Natural killer cell treated with Interleukin-12 subunit alpha and Interleukin-12 subunit beta and Interleukin-15 and Interleukin-18, amount 100 ng/mL, for 72 hours (primary cell): ENCODE measurements around the gene RASGRP4. TPM values are rescaled to one million over a fixed set of nuclear protein-coding genes. Genes with fewer than 3 reads are reported as not detected.
"Not testable (repeated sequence)": the region's sequence is repeated elsewhere in the genome, so short reads cannot be mapped to it uniquely, and the experiment has no call there.

Source experiments
- ATAC-seq, 2 donors: fragments of 150-1000 bp; cut with Tn5 transposase in 1 of 2; sonication (Bioruptor Pico), chemical (Tn5 transposase) in 1 of 2; 2 replicates each; pipeline ENCODE4 v1.10.0; 2021
- DNase-seq: peaks from one replicate; pipeline ENCODE4 v3.0.0; 2022; ENCODE audit warnings: low spot score
- H3K27ac Mint-ChIP-seq, 2 donors: 1 replicate in 1 of 2; 2 replicates in 1 of 2; pipeline ENCODE4 v1.8.0; 2022; ENCODE audit warnings: mixed read lengths in 2 of 2, mild to moderate bottlenecking in 1 of 2, moderate library complexity in 1 of 2
- H3K27me3 Mint-ChIP-seq, 2 donors: 1 replicate in 1 of 2; 2 replicates in 1 of 2; pipeline ENCODE4 v1.8.0; 2022; ENCODE audit warnings: mixed read lengths in 2 of 2
- H3K36me3 Mint-ChIP-seq: one replicate; pipeline ENCODE4 v1.8.0; 2022; ENCODE audit warnings: mixed read lengths
- H3K4me1 Mint-ChIP-seq, 2 donors: 1 replicate in 1 of 2; 2 replicates in 1 of 2; pipeline ENCODE4 v1.8.0; 2022; ENCODE audit warnings: low read depth in 2 of 2, mixed read lengths in 2 of 2, mild to moderate bottlenecking in 1 of 2
- H3K4me3 Mint-ChIP-seq: one replicate; pipeline ENCODE4 v1.8.0; 2022; ENCODE audit warnings: mixed read lengths
- H3K9me3 Mint-ChIP-seq: 2 replicates; pipeline ENCODE4 v1.8.0; 2022; ENCODE audit warnings: mixed read lengths
- total RNA-seq, 2 donors: library from RNA; stranded (reverse); gene quantifications; one replicate each; pipeline ENCODE4 v1.2.3, GENCODE V29; 2022

RASGRP4 gene
- total RNA-seq, 2 donors from 2014 or later = 1.9 TPM; not detected in 1

GRCh38 chr19:38375748-38376147 lies 50.3 kb downstream of the RASGRP4 start:
- Mint-ChIP-seq H3K9me3 (no peaks in the 10 kb centered on the region), H3K27ac (peak overlapping the region; percentile 95 to 98), H3K27me3 (peaks cover 0 to under 1% of the 10 kb centered on the region in 2 donors), H3K4me3 (peak overlapping the region; percentile 99), H3K36me3 (peaks cover 9% of the 10 kb centered on the region), H3K4me1 (peaks cover 30 to 34% of the 10 kb centered on the region in 2 donors)
- ATAC-seq = no peak
- DNase-seq = no peak

- H3K36me3 Mint-ChIP-seq = peaks cover 9% of the 10 kb centered on the region
- no peak for ATAC-seq
- peak overlapping the region; percentile 95 to 98 for H3K27ac Mint-ChIP-seq
- H3K9me3 Mint-ChIP-seq = no peaks in the 10 kb centered on the region
- H3K4me1 Mint-ChIP-seq = peaks cover 30 to 34% of the 10 kb centered on the region in 2 donors
- peak overlapping the region; percentile 99 for H3K4me3 Mint-ChIP-seq
- no peak for DNase-seq
- H3K27me3 Mint-ChIP-seq = peaks cover 4 to 7% of the 10 kb centered on the region in 2 donors
Measured at GRCh38 chr19:38375098-38375493, 50.9 kb downstream of the RASGRP4 start.

GRCh38 chr19:38374332-38375097 lies 51.5 kb downstream of the RASGRP4 start, which contains the start of gene PSMD8:
TSS of gene PSMD8 (plus strand) at chr19:38374571. CDS start at chr19:38374602, 31 bp downstream.
- H3K27ac Mint-ChIP-seq = peak within 1 kb of the TSS; percentile 95 to 98
- H3K4me1 Mint-ChIP-seq = peaks cover 30 to 33% of the 10 kb centered on the region in 2 donors
- H3K27me3 Mint-ChIP-seq = peaks cover 4 to 7% of the 10 kb centered on the region in 2 donors
- H3K9me3 Mint-ChIP-seq = no peaks in the 10 kb centered on the region
- H3K4me3 Mint-ChIP-seq = peak within 1 kb of the TSS; percentile 99
- DNase-seq (peak; percentile 99), ATAC-seq (peak; percentile 99)
- peaks cover 9% of the 10 kb centered on the region for H3K36me3 Mint-ChIP-seq

DNA sequence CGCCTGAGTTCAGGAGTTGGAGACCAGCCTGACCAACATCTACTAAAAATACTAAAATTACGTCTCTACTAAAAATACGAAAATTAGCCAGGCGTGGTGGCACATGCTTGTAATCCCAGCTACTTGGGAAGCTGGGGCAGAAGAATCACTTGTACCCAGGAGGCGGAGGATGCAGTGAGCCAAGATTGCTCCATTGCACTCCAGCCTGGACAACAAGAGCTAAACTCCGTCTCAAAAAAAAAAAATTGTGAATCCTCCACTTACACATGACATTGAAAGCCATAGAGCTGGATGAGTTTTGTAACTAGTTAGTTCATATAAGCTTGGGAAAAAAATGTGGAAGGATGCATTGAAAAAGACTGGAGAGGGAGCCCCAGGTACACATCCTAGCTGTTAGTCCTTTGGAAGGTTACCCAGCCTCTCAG lies 52.1 kb downstream of the RASGRP4 start:
- Mint-ChIP-seq H3K9me3 (no peaks in the 10 kb centered on the region), H3K27ac (peak overlapping the region; percentile 95 to 98), H3K4me1 (peaks cover 27 to 30% of the 10 kb centered on the region in 2 donors), H3K27me3 (peaks cover 4 to 7% of the 10 kb centered on the region in 2 donors), H3K36me3 (peaks cover 9% of the 10 kb centered on the region), H3K4me3 (peak overlapping the region; percentile 99)
- DNase-seq (no peak), ATAC-seq (no peak)

DNA sequence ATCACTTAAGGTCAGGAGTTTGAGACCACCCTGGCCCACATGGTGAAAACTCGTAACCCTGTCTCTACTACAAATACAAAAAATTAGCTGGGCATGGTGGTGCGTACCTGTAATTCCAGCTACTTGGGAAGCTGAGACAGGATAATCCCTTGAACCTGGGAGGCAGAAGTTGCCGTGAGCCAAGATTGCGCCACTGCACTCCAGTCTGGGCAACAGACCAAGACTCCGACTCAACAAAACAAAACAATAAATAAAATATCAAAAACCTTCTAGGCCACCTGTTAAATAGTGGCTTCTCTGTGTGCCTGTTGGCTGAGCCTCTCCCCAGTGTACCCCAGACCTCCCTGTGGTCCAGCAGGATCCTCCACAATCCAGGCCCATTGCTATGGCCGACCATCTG lies 54.9 kb downstream of the RASGRP4 start:
- Mint-ChIP-seq H3K9me3 (no peaks in the 10 kb centered on the region), H3K4me3 (no peak overlapping the region), H3K27ac (no peak overlapping the region), H3K4me1 (peaks cover 18 to 21% of the 10 kb centered on the region in 2 donors), H3K27me3 (peaks cover 7% of the 10 kb centered on the region in 2 donors), H3K36me3 (peaks cover 9% of the 10 kb centered on the region)
- DNase-seq (no peak), ATAC-seq (no peak)

- Mint-ChIP-seq H3K4me3 (no peak overlapping the region), H3K36me3 (peaks cover 8% of the 10 kb centered on the region), H3K9me3 (no peaks in the 10 kb centered on the region), H3K4me1 (peaks cover 10 to 13% of the 10 kb centered on the region in 2 donors), H3K27me3 (peaks cover 7 to 9% of the 10 kb centered on the region in 2 donors), H3K27ac (no peak overlapping the region)
- ATAC-seq (no peak), DNase-seq (no peak)
Measured at GRCh38 chr19:38370299-38370698, 55.7 kb downstream of the RASGRP4 start.

DNA sequence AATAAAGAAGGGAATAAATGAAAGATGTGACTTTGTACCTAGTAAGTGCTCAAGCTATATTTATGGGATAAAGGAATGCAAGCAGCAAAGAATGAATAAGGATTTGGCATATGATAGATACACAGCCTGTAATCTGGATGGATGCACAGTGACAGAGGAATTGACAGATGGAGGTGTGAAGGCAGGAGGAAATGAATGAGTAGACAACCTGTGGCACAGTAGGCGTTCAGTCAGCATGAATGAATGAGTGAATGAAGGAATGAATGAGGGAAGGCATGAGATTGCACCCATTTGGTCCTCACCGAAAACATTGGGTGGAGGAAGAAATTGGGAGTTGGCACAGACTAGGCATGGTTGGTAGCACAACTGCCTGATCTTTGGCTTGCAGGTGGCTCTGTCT lies 56.4 kb downstream of the RASGRP4 start:
- Mint-ChIP-seq H3K4me3 (no peak overlapping the region), H3K36me3 (peaks cover under 1% of the 10 kb centered on the region), H3K4me1 (peaks cover 3 to 6% of the 10 kb centered on the region in 2 donors), H3K27ac (no peak overlapping the region), H3K9me3 (no peaks in the 10 kb centered on the region), H3K27me3 (peaks cover 7 to 9% of the 10 kb centered on the region in 2 donors)
- no peak for ATAC-seq
- no peak for DNase-seq

DNA sequence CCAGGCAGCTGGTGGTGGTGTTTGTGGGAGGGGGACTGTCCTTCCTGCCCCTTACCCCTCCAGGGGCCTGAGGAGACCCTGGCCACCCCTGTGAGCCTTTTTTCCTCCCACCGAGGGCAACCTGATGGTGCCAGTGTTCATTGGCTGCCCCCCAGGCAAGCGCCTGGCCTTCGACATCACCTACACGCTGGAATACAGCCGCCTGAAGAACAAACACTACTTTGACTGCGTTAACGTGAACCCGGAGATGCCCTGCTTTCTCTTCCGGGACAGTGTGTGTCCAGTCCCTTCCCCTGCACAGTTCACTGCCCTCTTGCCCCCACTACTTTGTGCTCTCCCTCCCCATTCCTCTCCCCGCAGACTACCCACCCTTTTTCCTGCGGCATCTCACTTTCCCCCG lies 59.0 kb downstream of the RASGRP4 start:
- Mint-ChIP-seq H3K4me3 (no peak overlapping the region), H3K4me1 (peaks cover 0 to 2% of the 10 kb centered on the region in 2 donors), H3K36me3 (no peaks in the 10 kb centered on the region), H3K9me3 (no peaks in the 10 kb centered on the region), H3K27ac (no peak overlapping the region), H3K27me3 (peaks cover 7 to 9% of the 10 kb centered on the region in 2 donors)
- no peak for DNase-seq
- no peak for ATAC-seq

DNA sequence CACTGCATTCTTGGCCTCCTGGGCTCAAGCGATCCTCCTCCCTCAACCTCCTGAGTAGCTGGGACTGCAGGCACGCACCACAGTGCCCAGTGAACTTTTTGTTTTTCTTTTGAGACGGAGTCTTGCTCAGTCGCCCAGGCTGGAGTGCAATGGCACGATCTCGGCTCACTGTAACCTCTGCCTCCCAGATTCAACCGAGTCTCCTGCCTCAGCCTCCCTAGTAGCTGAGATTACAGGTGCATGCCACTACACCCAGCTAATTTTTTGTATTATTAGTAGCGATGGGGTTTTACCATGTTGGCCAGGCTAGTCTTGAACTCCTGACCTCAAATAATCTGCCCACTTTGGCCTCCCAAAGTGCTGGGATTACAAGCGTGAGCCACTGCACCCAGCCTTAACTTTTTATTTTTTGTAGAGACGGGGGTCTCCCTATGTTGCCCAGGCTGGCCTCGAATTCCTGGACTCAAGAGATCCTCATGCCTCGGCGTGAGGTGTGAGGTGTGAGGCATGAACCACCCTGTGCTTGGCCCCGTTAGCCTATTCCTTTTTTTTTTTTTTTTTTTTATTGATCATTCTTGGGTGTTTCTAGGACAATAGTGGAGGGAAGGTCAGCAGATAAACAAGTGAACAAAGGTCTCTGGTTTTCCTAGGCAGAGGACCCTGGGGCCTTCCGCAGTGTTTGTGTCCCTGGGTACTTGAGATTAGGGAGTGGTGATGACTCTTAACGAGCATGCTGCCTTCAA lies 62.9 kb downstream of the RASGRP4 start:
- DNase-seq, ATAC-seq, H3K27ac Mint-ChIP-seq, H3K9me3 Mint-ChIP-seq, H3K36me3 Mint-ChIP-seq: not testable (repeated sequence)
- Mint-ChIP-seq H3K4me3 (peak overlapping the region; percentile 38), H3K27me3 (peaks cover 9 to 20% of the 10 kb centered on the region in 2 donors), H3K4me1 (peaks cover 6 to 11% of the 10 kb centered on the region in 2 donors)

DNA sequence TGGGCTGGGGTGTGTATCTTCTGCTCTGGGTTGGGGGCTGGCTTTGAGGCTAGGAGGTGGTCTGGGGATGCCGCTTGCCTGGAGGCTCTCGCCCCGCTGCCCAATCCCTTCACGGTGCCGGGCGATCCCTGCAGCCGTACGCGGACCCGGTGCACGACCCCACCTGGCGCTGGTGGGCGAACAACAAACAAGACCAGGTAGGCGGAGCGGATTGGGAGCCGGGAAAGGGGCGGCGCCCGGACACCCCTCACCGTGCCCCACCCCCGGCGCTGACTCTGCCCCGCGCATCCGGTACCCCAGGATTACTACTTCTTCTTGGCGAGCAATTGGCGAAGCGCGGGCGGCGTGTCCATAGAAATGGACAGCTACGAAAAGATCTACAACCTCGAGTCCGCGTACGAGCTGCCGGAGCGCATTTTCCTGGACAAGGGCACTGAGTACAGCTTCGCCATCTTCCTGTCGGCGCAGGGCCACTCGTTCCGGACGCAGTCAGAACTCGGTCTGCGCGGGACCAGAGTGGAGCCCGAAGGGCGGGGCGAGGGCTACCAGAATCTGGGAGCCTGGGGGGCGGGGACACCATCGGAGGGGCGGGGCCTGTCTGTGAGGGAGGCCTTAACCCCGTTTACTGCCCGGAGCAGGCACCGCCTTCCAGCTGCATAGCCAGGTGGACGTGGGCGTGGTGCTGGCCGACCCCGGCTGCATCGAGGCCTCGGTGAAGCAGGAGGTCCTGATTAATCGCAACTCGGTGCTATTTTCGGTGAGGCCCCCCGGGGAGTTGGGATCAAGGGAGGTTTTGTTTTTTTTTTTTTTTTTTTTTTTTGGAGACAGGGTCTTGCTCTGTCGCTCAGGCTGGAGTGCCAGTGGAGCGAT lies 63.7 kb downstream of the RASGRP4 start:
- Mint-ChIP-seq H3K27me3 (peaks cover 9 to 20% of the 10 kb centered on the region in 2 donors), H3K27ac (no peak overlapping the region), H3K9me3 (no peaks in the 10 kb centered on the region), H3K4me3 (peak overlapping the region; percentile 83), H3K36me3 (no peaks in the 10 kb centered on the region), H3K4me1 (peaks cover 6 to 11% of the 10 kb centered on the region in 2 donors)
- ATAC-seq = peak; percentile 85 to 90
- DNase-seq = peak; percentile 85

- Mint-ChIP-seq H3K36me3 (no peaks in the 10 kb centered on the region), H3K27me3 (peaks cover 9 to 22% of the 10 kb centered on the region in 2 donors), H3K4me3 (peak overlapping the region; percentile 83), H3K9me3 (no peaks in the 10 kb centered on the region), H3K27ac (no peak overlapping the region), H3K4me1 (peaks cover 6 to 11% of the 10 kb centered on the region in 2 donors)
- ATAC-seq = peak; percentile 81 to 88
- DNase-seq = peak; percentile 78
Measured at GRCh38 chr19:38361633-38362075, 64.4 kb downstream of the RASGRP4 start.

DNA sequence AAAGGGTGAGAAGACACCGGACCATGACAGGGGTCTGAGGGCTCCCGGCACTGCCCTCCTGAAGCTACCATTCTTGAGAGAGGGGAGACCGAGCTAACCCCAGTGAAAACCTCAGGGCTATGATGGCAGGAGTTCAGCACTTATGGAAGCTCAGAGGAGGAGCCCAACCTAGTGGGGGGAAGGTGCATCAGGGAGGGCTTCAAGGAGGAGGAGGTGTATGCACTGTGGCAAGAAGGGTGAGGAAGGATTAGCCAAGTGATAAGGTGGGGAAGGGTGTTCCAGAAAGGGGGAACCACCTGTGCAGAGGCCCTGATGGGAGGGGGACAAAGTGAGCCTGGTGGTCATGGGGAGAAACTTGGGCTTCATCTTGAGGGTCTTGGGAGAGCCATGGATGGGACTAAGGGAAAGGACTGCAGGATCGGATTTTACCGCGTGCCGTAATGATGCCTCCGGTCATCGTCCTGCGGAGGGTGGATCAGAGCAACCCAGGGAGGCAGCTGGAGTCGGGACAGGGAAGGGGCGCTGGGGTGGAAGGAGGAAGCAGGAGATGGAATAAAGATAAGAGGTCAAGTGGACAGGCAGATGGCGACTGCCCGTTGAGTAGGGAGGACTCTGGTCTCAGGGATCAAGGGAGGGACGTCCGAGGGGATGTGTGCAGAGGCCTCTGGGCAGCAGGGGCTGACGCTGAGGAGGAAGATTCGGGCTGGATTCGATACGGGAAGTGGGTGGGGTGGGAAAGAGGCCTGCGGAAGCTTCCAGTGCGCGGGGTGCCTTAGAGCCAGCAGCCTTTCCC lies 65.0 kb downstream of the RASGRP4 start:
- H3K36me3 Mint-ChIP-seq = no peaks in the 10 kb centered on the region
- H3K4me3 Mint-ChIP-seq = peak overlapping the region; percentile 83
- H3K9me3 Mint-ChIP-seq = no peaks in the 10 kb centered on the region
- peaks cover 6 to 11% of the 10 kb centered on the region in 2 donors for H3K4me1 Mint-ChIP-seq
- peaks cover 13 to 20% of the 10 kb centered on the region in 2 donors for H3K27me3 Mint-ChIP-seq
- H3K27ac Mint-ChIP-seq = no peak overlapping the region
- ATAC-seq (no peak), DNase-seq (no peak)
